Measurements from ENCODE around the gene BPHL. TPM values are rescaled to one million over a fixed set of nuclear protein-coding genes. Genes with fewer than 3 reads are reported as not detected.
A peak's percentile ranks its signal among the peaks of the same experiment; 100 is the strongest.
"Not testable (repeated sequence)": the region's sequence is repeated elsewhere in the genome, so short reads cannot be mapped to it uniquely, and the experiment has no call there.

BPHL gene
- total RNA-seq, 2 donors from 2014 or later = 9.1 to 9.2 TPM

GRCh38 chr6:3193102-3193849 is 74.8 kb downstream of the BPHL start:
- H3K27me3 Mint-ChIP-seq = peaks cover 6% of the 10 kb centered on the region
- H3K27ac Mint-ChIP-seq = no peak overlapping the region
- ATAC-seq (replicated peaks) = no peak
- no peaks in the 10 kb centered on the region for H3K9me3 Mint-ChIP-seq
- H3K4me1 Mint-ChIP-seq = no peaks in the 10 kb centered on the region
- no peak overlapping the region for H3K4me3 Mint-ChIP-seq
- H3K36me3 Mint-ChIP-seq (ENCODE audit: low read depth) = no peaks in the 10 kb centered on the region

- ATAC-seq (replicated peaks) = peak; percentile 86
- Mint-ChIP-seq H3K4me3 (no peak overlapping the region), H3K27me3 (no peaks in the 10 kb centered on the region), H3K36me3 (ENCODE audit: low read depth) (no peaks in the 10 kb centered on the region), H3K9me3 (no peaks in the 10 kb centered on the region), H3K4me1 (no peaks in the 10 kb centered on the region), H3K27ac (no peak overlapping the region)
Measured at GRCh38 chr6:3194535-3195419, 76.3 kb downstream of the BPHL start.

- H3K4me3 Mint-ChIP-seq = no peak overlapping the region
- H3K27ac Mint-ChIP-seq = no peak overlapping the region
- H3K4me1 Mint-ChIP-seq = no peaks in the 10 kb centered on the region
- H3K9me3 Mint-ChIP-seq = no peaks in the 10 kb centered on the region
- ATAC-seq (replicated peaks) = no peak
- no peaks in the 10 kb centered on the region for H3K36me3 Mint-ChIP-seq (ENCODE audit: low read depth)
- no peaks in the 10 kb centered on the region for H3K27me3 Mint-ChIP-seq
Measured at GRCh38 chr6:3195420-3195694, 76.8 kb downstream of the BPHL start.

- Mint-ChIP-seq H3K27me3 (no peaks in the 10 kb centered on the region), H3K36me3 (ENCODE audit: low read depth) (no peaks in the 10 kb centered on the region), H3K4me1 (no peaks in the 10 kb centered on the region), H3K27ac (no peak overlapping the region), H3K4me3 (no peak overlapping the region), H3K9me3 (no peaks in the 10 kb centered on the region)
- ATAC-seq (replicated peaks) = no peak
Measured at GRCh38 chr6:3195695-3196497, 77.4 kb downstream of the BPHL start.

- no peak overlapping the region for H3K4me3 Mint-ChIP-seq
- H3K36me3 Mint-ChIP-seq (ENCODE audit: low read depth) = no peaks in the 10 kb centered on the region
- H3K9me3 Mint-ChIP-seq = no peaks in the 10 kb centered on the region
- ATAC-seq (replicated peaks) = no peak
- H3K27ac Mint-ChIP-seq = no peak overlapping the region
- no peaks in the 10 kb centered on the region for H3K4me1 Mint-ChIP-seq
- no peaks in the 10 kb centered on the region for H3K27me3 Mint-ChIP-seq
Measured at GRCh38 chr6:3196770-3197169, 78.3 kb downstream of the BPHL start.

GRCh38 chr6:3197734-3198133 is 79.2 kb downstream of the BPHL start:
- H3K36me3 Mint-ChIP-seq (ENCODE audit: low read depth); H3K9me3 Mint-ChIP-seq; H3K27ac Mint-ChIP-seq; H3K4me1 Mint-ChIP-seq; ATAC-seq (replicated peaks); H3K4me3 Mint-ChIP-seq; H3K27me3 Mint-ChIP-seq: not testable (repeated sequence)

GRCh38 chr6:3199382-3199781 is 80.9 kb downstream of the BPHL start:
- ATAC-seq (replicated peaks) = no peak
- no peaks in the 10 kb centered on the region for H3K4me1 Mint-ChIP-seq
- no peak overlapping the region for H3K4me3 Mint-ChIP-seq
- H3K36me3 Mint-ChIP-seq (ENCODE audit: low read depth) = no peaks in the 10 kb centered on the region
- H3K9me3 Mint-ChIP-seq = peaks cover 3% of the 10 kb centered on the region
- H3K27me3 Mint-ChIP-seq = peaks cover 7% of the 10 kb centered on the region
- no peak overlapping the region for H3K27ac Mint-ChIP-seq

- peaks cover 5% of the 10 kb centered on the region for H3K9me3 Mint-ChIP-seq
- no peak for ATAC-seq (replicated peaks)
- H3K27me3 Mint-ChIP-seq = peaks cover 7% of the 10 kb centered on the region
- peaks cover under 1% of the 10 kb centered on the region for H3K4me1 Mint-ChIP-seq
- no peak overlapping the region for H3K27ac Mint-ChIP-seq
- H3K36me3 Mint-ChIP-seq (ENCODE audit: low read depth) = no peaks in the 10 kb centered on the region
- H3K4me3 Mint-ChIP-seq = no peak overlapping the region
Measured at GRCh38 chr6:3200682-3201081, 82.2 kb downstream of the BPHL start.

GRCh38 chr6:3201388-3201787 is 82.9 kb downstream of the BPHL start:
- H3K27ac Mint-ChIP-seq = no peak overlapping the region
- no peaks in the 10 kb centered on the region for H3K36me3 Mint-ChIP-seq (ENCODE audit: low read depth)
- peaks cover 5% of the 10 kb centered on the region for H3K9me3 Mint-ChIP-seq
- peaks cover 6% of the 10 kb centered on the region for H3K4me1 Mint-ChIP-seq
- ATAC-seq (replicated peaks) = no peak
- H3K27me3 Mint-ChIP-seq = peaks cover 7% of the 10 kb centered on the region
- no peak overlapping the region for H3K4me3 Mint-ChIP-seq

Other genes starting within 250 kb of the BPHL start
- 10 to 100 TPM; 11.2 to 66.1 TPM for gene SERPINB9, start 215.4 kb upstream of the BPHL start, total RNA-seq
- 10 to 100 TPM; 22.1 to 26.0 TPM for gene SERPINB6, start 147.1 kb upstream of the BPHL start, total RNA-seq
- 10 to 100 TPM; 25.1 to 29.3 TPM for gene NQO2, start 118.8 kb upstream of the BPHL start, total RNA-seq
- gene RIPK1, start 50.2 kb upstream of the BPHL start, total RNA-seq = 10 to 100 TPM; 17.5 to 18.2 TPM
- gene TUBB2A, start 38.8 kb downstream of the BPHL start, total RNA-seq = 1 to 10 TPM; 2.8 to 6.0 TPM
- under 1 TPM in 1 of 2 donors, not detected in 1; 0.35 TPM for gene TUBB2B, start 108.9 kb downstream of the BPHL start, total RNA-seq
- 10 to 100 TPM; 17.0 to 24.7 TPM for gene PSMG4, start 140.2 kb downstream of the BPHL start, total RNA-seq